ENCODE results near the gene ADAMTSL3.

ADAMTSL3 gene

DNA sequence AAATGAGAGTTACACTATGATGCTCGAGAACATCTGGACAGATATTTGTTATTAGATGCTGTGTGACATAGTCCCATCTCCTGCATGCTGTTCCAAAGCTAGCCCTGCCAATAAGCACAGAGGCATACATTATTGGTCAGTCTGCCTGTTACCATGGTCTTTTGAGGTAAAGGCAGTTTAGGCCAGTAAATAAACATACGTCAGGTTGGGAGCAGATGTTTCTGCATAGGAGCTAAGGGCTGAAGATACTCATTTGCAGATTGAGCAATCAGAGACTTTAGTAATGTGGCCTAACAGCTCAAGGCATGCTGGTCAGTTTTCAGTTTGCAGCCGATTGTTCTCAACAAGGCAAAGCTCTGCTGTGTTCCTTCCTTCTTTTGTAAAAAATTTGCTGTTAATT, 192.9 kb downstream of the ADAMTSL3 start:
- H3K27ac ChIP-seq, result no peak overlapping the region
- H3K4me1 ChIP-seq (ENCODE audit: low read depth, poor library complexity, severe bottlenecking), result no peaks in the 10 kb centered on the region
- H3K9ac ChIP-seq, result no peak overlapping the region
- no peak for TF ChIP-seq CTCF (conservative IDR thresholded peaks at IDR 0.05; ENCODE audit: low read depth, low read length)
- H3K27me3 ChIP-seq (ENCODE audit: insufficient read depth, low read depth), result no peaks in the 10 kb centered on the region
- no peak overlapping the region for H2AFZ ChIP-seq (ENCODE audit: low read depth)
- no peaks in the 10 kb centered on the region for H3K36me3 ChIP-seq (ENCODE audit: insufficient read depth)
- H4K20me1 ChIP-seq (ENCODE audit: insufficient read depth), result no peaks in the 10 kb centered on the region
- H3K4me2 ChIP-seq, result no peak overlapping the region
- no peaks in the 10 kb centered on the region for H3K79me2 ChIP-seq (ENCODE audit: insufficient read depth, low read depth)
- no peak overlapping the region for H3K4me3 ChIP-seq (IDR thresholded peaks at IDR 0.05; ENCODE audit: insufficient read depth, low read depth, low read length)

DNA sequence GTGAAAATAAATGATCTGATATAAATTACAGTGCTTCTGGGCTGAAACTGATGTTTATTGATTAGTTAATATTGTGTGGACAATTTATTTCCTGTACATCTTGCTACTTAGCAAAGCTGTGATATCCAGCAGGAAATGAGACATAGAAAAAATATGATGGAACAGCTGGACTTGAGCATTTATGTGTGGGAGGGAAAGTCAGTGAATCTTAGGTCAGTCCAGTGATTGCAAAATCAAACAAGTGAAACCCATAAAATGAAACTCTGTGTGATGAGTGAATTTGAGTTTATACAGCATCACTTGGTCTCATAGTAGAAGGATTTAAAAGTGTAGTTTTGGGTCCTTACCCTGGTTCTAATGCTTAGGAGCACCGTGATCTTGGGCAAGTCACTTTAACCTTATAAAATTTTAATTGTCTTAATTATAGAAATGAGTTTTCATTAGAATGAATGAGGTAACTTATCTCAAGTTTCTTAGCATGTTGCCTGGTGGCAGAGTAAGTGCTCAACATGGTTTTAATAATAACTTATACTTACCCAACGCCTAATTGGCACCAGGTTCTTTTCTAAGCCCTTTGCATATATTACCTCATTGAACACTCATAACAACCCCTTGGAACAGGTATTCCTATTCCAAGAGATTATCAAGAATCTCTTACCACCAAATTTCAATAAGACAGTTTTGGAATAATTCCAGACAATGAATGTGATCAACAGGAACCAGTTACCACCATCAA, 194.6 kb downstream of the ADAMTSL3 start:
- H2AFZ ChIP-seq (ENCODE audit: low read depth), result no peak overlapping the region
- no peak overlapping the region for H3K4me3 ChIP-seq (IDR thresholded peaks at IDR 0.05; ENCODE audit: insufficient read depth, low read depth, low read length)
- H3K4me2 ChIP-seq, result no peak overlapping the region
- no peaks in the 10 kb centered on the region for H3K79me2 ChIP-seq (ENCODE audit: insufficient read depth, low read depth)
- TF ChIP-seq CTCF (conservative IDR thresholded peaks at IDR 0.05; ENCODE audit: low read depth, low read length), result no peak
- no peak overlapping the region for H3K27ac ChIP-seq
- H3K9ac ChIP-seq, result no peak overlapping the region
- no peaks in the 10 kb centered on the region for H3K4me1 ChIP-seq (ENCODE audit: low read depth, poor library complexity, severe bottlenecking)
- no peaks in the 10 kb centered on the region for H4K20me1 ChIP-seq (ENCODE audit: insufficient read depth)
- no peaks in the 10 kb centered on the region for H3K36me3 ChIP-seq (ENCODE audit: insufficient read depth)
- no peaks in the 10 kb centered on the region for H3K27me3 ChIP-seq (ENCODE audit: insufficient read depth, low read depth)

DNA sequence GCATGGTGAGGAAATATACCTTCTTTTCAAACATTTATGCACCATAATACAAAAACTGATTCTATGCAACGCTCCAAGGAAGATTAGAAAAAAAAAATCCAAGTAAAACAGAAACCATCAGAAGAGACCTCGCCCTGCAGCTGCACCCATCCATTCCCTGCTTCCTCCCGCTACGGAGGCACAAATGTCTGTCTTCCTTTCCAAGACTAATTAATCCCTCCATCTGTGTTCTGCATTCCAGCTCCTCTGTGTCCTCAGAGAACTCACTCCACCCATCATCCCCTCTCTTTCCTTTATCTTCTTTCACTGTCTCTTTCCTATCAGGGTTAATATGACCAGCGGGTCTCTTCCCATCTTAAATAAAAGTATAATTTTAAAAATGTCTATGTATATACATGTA, 196.1 kb downstream of the ADAMTSL3 start:
- no peak overlapping the region for H3K4me2 ChIP-seq
- no peaks in the 10 kb centered on the region for H3K4me1 ChIP-seq (ENCODE audit: low read depth, poor library complexity, severe bottlenecking)
- H3K27me3 ChIP-seq (ENCODE audit: insufficient read depth, low read depth), result no peaks in the 10 kb centered on the region
- no peak overlapping the region for H3K4me3 ChIP-seq (IDR thresholded peaks at IDR 0.05; ENCODE audit: insufficient read depth, low read depth, low read length)
- TF ChIP-seq CTCF (conservative IDR thresholded peaks at IDR 0.05; ENCODE audit: low read depth, low read length), result no peak
- no peaks in the 10 kb centered on the region for H3K79me2 ChIP-seq (ENCODE audit: insufficient read depth, low read depth)
- H3K9ac ChIP-seq, result no peak overlapping the region
- H3K27ac ChIP-seq, result no peak overlapping the region
- no peak overlapping the region for H2AFZ ChIP-seq (ENCODE audit: low read depth)
- H4K20me1 ChIP-seq (ENCODE audit: insufficient read depth), result no peaks in the 10 kb centered on the region
- no peaks in the 10 kb centered on the region for H3K36me3 ChIP-seq (ENCODE audit: insufficient read depth)

DNA sequence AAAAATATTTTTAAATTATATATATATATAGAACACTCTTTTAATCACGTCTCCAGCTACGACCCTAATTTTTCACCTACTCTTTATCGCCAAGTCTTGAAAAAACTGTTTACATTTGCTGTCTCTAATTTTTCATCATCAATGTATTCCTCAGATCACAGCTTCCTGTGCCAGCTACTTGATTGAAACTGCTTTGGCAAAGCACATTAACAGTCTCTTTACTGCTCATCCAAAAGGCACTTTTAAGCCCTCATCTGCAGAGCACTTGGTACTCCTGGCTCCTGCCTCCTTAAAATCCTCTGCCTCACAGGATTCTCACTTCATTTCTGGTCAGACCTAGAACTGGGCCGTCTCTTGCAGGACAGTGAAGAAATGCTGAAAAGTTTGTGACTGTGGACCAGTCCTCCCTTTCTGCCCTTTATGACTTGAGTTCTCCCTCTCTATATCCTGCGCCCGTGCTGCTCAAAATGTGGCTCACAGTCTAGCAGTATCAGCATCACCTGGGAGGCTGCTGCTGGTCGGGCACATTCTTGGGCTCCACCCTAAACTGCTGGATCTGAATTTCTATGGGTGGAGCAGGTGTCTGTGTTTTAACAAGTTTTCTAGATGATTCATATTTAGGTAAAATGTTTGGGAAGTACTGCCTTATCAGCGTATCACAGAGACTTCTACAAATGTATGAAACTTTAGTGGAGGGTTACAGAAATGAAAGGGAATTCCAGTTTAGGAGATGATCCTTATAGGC, 196.8 kb downstream of the ADAMTSL3 start:
- H3K4me2 ChIP-seq, result no peak overlapping the region
- no peak overlapping the region for H3K4me3 ChIP-seq (IDR thresholded peaks at IDR 0.05; ENCODE audit: insufficient read depth, low read depth, low read length)
- H3K27me3 ChIP-seq (ENCODE audit: insufficient read depth, low read depth), result no peaks in the 10 kb centered on the region
- H3K79me2 ChIP-seq (ENCODE audit: insufficient read depth, low read depth), result no peaks in the 10 kb centered on the region
- H3K36me3 ChIP-seq (ENCODE audit: insufficient read depth), result no peaks in the 10 kb centered on the region
- H3K9ac ChIP-seq, result no peak overlapping the region
- H3K27ac ChIP-seq, result no peak overlapping the region
- H4K20me1 ChIP-seq (ENCODE audit: insufficient read depth), result no peaks in the 10 kb centered on the region
- H3K4me1 ChIP-seq (ENCODE audit: low read depth, poor library complexity, severe bottlenecking), result no peaks in the 10 kb centered on the region
- no peak for TF ChIP-seq CTCF (conservative IDR thresholded peaks at IDR 0.05; ENCODE audit: low read depth, low read length)
- H2AFZ ChIP-seq (ENCODE audit: low read depth), result no peak overlapping the region

Measured in KMS-11 (cell line).